GM23248 (cell line): ENCODE data around the gene FAM162A.

Experiments used
- EZH2 ChIP-seq: fragments of 200-600 bp; sonication (generic); IDR thresholded peaks from 2 replicates; pipeline ENCODE4 v1.6.1; 2018; ENCODE audit warnings: antibody characterized with exemption, mild to moderate bottlenecking; ENCODE audit not compliant: insufficient read depth, poor library complexity, severe bottlenecking
- EZH2phosphoT487 ChIP-seq: fragments of 200-600 bp; sonication (generic); IDR thresholded peaks from 2 replicates; pipeline ENCODE4 v1.6.1; 2018; ENCODE audit warnings: antibody characterized with exemption, moderate library complexity, mild to moderate bottlenecking, low read depth; ENCODE audit not compliant: insufficient read depth

DNA sequence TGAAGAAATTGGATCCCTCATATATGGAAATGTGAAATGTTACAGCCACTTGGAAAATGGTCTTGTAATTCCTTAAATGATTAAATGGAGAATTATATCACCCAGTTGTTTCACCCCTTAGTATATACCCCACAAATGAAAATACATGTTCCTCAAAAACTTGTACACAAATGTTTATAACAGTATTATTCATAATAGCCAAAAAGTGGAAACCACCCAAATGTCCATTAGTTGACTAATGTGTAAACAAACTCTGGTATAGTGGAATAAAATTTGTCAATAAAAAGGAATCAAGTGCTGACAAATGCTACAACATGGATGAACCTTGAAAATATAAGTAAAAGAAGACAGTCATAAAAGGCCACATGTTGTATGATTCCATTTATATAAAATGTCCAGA, 12.5 kb downstream of the FAM162A start:
- TF ChIP-seq EZH2 (no peak), EZH2phosphoT487 (no peak)
